SK-N-SH (cell line): ENCODE results near the gene ZNF737. TPM values are rescaled to one million over a fixed set of nuclear protein-coding genes. Genes with fewer than 3 reads are reported as not detected.
"Not testable (repeated sequence)": the region's sequence is repeated elsewhere in the genome, so short reads cannot be mapped to it uniquely, and the experiment has no call there.

Experiments used
- CTCF ChIA-PET: fragments of 300-600, 350-600 bp; formaldehyde crosslinking; extraction: SDS; loops from one replicate; lab custom pipeline; 2021; lab: Yijun Ruan, JAX
- POLR2A ChIA-PET: fragments of 350-600 bp; sonication (Branson Sonifier 250); formaldehyde crosslinking; extraction: SDS; loops from one replicate; lab custom pipeline; 2020; ENCODE audit warnings: antibody characterized with exemption, inconsistent platforms; lab: Yijun Ruan, JAX
- DNase-seq: peaks from one replicate; pipeline ENCODE4 v3.0.0; 2012
- H2AFZ ChIP-seq: fragments of 200-600 bp; sonication (generic); 2 replicates; pipeline ENCODE4 v1.8.1; 2016; ENCODE audit warnings: antibody characterized with exemption, mild to moderate bottlenecking, low read depth
- H3F3A ChIP-seq: fragments of 200-600 bp; sonication (generic); replicated peaks from 2 replicates; pipeline ENCODE3; 2016; ENCODE audit warnings: antibody characterized with exemption, mild to moderate bottlenecking; ENCODE audit not compliant: insufficient read depth
- H3K27ac ChIP-seq, 2 experiments: fragments of 200-500 bp in 1 of 2; fragments of 200-600 bp in 1 of 2; sonication (Bioruptor generic) in 1 of 2; sonication (generic), shearing (Covaris generic) in 1 of 2; 2 replicates each; pipeline versions ENCODE4 v1.5.1 to v1.6.1; 2014 to 2016; ENCODE audit warnings: low read depth in 2 of 2, inconsistent platforms in 1 of 2, low read length in 1 of 2, mild to moderate bottlenecking in 1 of 2, mixed read lengths in 1 of 2
- H3K27me3 ChIP-seq: fragments of 200-600 bp; sonication (generic), shearing (Covaris generic); 2 replicates; pipeline ENCODE4 v1.6.1; 2016; ENCODE audit warnings: mixed run types; ENCODE audit not compliant: insufficient read depth
- H3K36me3 ChIP-seq, 2 experiments: fragments of 200-500 bp in 1 of 2; fragments of 200-600 bp in 1 of 2; sonication (Bioruptor generic) in 1 of 2; sonication (generic) in 1 of 2; replicated peaks in 1 of 2; 2 replicates each; pipeline versions ENCODE3 to v1.5.1; 2014 to 2016; ENCODE audit warnings: low read length in 1 of 2, mild to moderate bottlenecking in 1 of 2; ENCODE audit not compliant: insufficient read depth in 2 of 2, control insufficient read depth in 1 of 2
- H3K4me1 ChIP-seq, 2 experiments: fragments of 200-500 bp in 1 of 2; fragments of 200-600 bp in 1 of 2; sonication (Bioruptor generic) in 1 of 2; sonication (generic), shearing (Covaris generic) in 1 of 2; 2 replicates each; pipeline versions ENCODE4 v1.5.1 to v1.6.1; 2014 to 2016; ENCODE audit warnings: low read depth in 1 of 2, low read length in 1 of 2, mixed run types in 1 of 2; ENCODE audit not compliant: insufficient read depth in 2 of 2, control insufficient read depth in 1 of 2
- H3K4me2 ChIP-seq: fragments of 200-600 bp; sonication (generic), shearing (Covaris generic); 2 replicates; pipeline ENCODE4 v1.6.1; 2017; ENCODE audit warnings: mixed run types
- H3K4me3 ChIP-seq, 2 experiments: fragments of 200-500 bp in 1 of 2; fragments of 200-600 bp in 1 of 2; sonication (Bioruptor generic) in 1 of 2; sonication (generic), shearing (Covaris generic) in 1 of 2; 2 replicates each; pipeline versions ENCODE4 v1.5.1 to v1.8.1; 2014 to 2016; ENCODE audit warnings: low read depth in 2 of 2, inconsistent platforms in 1 of 2, low read length in 1 of 2, mild to moderate bottlenecking in 1 of 2, mixed read lengths in 1 of 2, moderate library complexity in 1 of 2
- H3K79me2 ChIP-seq: fragments of 200-600 bp; sonication (generic); 2 replicates; pipeline ENCODE4 v1.8.1; 2017; ENCODE audit warnings: mild to moderate bottlenecking; ENCODE audit not compliant: insufficient read depth
- H3K9ac ChIP-seq: fragments of 200-600 bp; sonication (generic); 2 replicates; pipeline ENCODE4 v1.6.1; 2017; ENCODE audit warnings: mixed run types
- H3K9me2 ChIP-seq: fragments of 200-600 bp; sonication (generic); 2 replicates; pipeline ENCODE4 v1.6.1; 2017; ENCODE audit warnings: mixed run types
- H3K9me3 ChIP-seq: fragments of 200-600 bp; sonication (generic); 2 replicates; pipeline ENCODE4 v1.6.1; 2017; ENCODE audit warnings: mixed run types, mild to moderate bottlenecking, moderate library complexity
- H4K20me1 ChIP-seq: fragments of 200-600 bp; sonication (generic); 2 replicates; pipeline ENCODE4 v1.6.1; 2017; ENCODE audit warnings: mild to moderate bottlenecking, mixed run types; ENCODE audit not compliant: insufficient read depth
- CHD2 ChIP-seq: fragments of 150-350 bp; IDR thresholded peaks from 2 replicates; pipeline ENCODE4 v1.6.1; 2018; ENCODE audit warnings: low read length; ENCODE audit not compliant: partially characterized antibody
- ELF1 ChIP-seq: IDR thresholded peaks from 2 replicates; pipeline ENCODE4 v1.4.0; 2012
- EP300 ChIP-seq, 2 experiments: IDR thresholded peaks; 2 replicates each; pipeline versions ENCODE4 v1.4.0 to v1.6.1; 2012; ENCODE audit warnings: borderline replicate concordance in 1 of 2, low read depth in 1 of 2, low read length in 1 of 2
- EZH2phosphoT487 ChIP-seq: fragments of 200-600 bp; sonication (generic); IDR thresholded peaks from 2 replicates; pipeline ENCODE4 v1.6.1; 2017; ENCODE audit warnings: low read depth, mixed run types, mild to moderate bottlenecking, antibody characterized with exemption, moderate library complexity, borderline replicate concordance
- FOSL2 ChIP-seq: IDR thresholded peaks from 2 replicates; pipeline ENCODE4 v1.4.0; 2012; ENCODE audit warnings: low read depth, mild to moderate bottlenecking, moderate library complexity, borderline replicate concordance
- FOXM1 ChIP-seq: IDR thresholded peaks from 2 replicates; pipeline ENCODE4 v1.4.0; 2012; ENCODE audit warnings: low read depth, mild to moderate bottlenecking
- GABPA ChIP-seq: IDR thresholded peaks from 2 replicates; pipeline ENCODE4 v1.4.0; 2012; ENCODE audit warnings: low read depth, mild to moderate bottlenecking
- JUND ChIP-seq: IDR thresholded peaks from 2 replicates; pipeline ENCODE4 v1.4.0; 2012
- MXI1 ChIP-seq: IDR thresholded peaks from 2 replicates; pipeline ENCODE4 v1.6.1; 2012; ENCODE audit warnings: mild to moderate bottlenecking, low read depth, low read length, improper control_type of control experiment
- POLR2AphosphoS5 ChIP-seq: IDR thresholded peaks from 2 replicates; pipeline ENCODE4 v1.6.1; 2012; ENCODE audit warnings: low read depth, low read length
- TCF12 ChIP-seq: IDR thresholded peaks from 2 replicates; pipeline ENCODE4 v1.4.0; 2012
- WGBS: methylation state at CpG from one replicate; pipeline ENCODE4 v1.1.6; 2017; ENCODE audit warnings: low lambda C conversion rate; 5-methylcytosine and 5-hydroxymethylcytosine counted together
- polyA plus RNA-seq, 3 experiments: library from polyadenylated mRNA; depleted of rRNA; stranded (reverse); fragments of >200 nt; gene quantifications; 2 replicates each; pipeline ENCODE4 v1.2.3, GENCODE V29; 2012
- TF ChIP-seq, protein P1 (sequence below): fragments of 150-350 bp; IDR thresholded peaks from 2 replicates; pipeline ENCODE4 v1.6.1; 2016; ENCODE audit warnings: mild to moderate bottlenecking, low read depth, low read length
- TF ChIP-seq, protein P2 (sequence below): fragments of 150-350 bp; IDR thresholded peaks from 2 replicates; pipeline ENCODE4 v1.6.1; 2017; ENCODE audit warnings: antibody characterized with exemption, low read length, low read depth, borderline replicate concordance

The ZNF737 gene
- polyA plus RNA-seq, 1 of the 3 experiments (the other 2 are of a cell fraction), result 2.5 TPM

DNA sequence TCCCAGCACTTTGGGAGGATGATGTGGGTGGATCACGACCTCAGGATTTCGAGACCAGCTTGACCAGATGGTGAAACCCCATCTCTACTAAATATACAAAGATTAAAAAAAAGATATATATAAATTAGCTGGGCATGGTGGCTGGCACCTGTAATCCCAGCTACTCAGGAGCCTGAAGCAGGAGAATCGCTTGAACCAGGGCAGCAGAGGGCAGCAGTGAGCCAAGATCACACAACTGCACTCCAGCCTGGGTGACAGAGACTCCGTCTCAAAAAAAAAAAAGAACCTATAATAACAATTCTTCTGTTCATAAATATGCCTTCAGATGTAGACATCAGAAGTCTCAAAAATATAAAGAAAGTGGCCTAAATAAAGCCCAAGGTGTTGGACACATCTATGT is 7.6 kb downstream of the ZNF737 start:
- Histone ChIP-seq H4K20me1 (no peaks in the 10 kb centered on the region), H3K4me2 (no peak overlapping the region), H3K9me3 (peaks cover 14% of the 10 kb centered on the region; the same call in 1 of the 2 replicates), H3F3A (peaks cover 4% of the 10 kb centered on the region), H3K27ac (no peak overlapping the region), H3K27me3 (no peaks in the 10 kb centered on the region), H3K36me3 (peaks cover 5 to 59% of the 10 kb centered on the region in 2 experiments), H3K9me2 (no peaks in the 10 kb centered on the region), H3K4me3 (no peak overlapping the region), H3K79me2 (peaks cover 65% of the 10 kb centered on the region), H2AFZ (no peak overlapping the region), H3K9ac (no peak overlapping the region), H3K4me1 (no peaks in the 10 kb centered on the region)
- no peak for DNase-seq
- ChIA-PET CTCF (no interaction called here), POLR2A (no interaction called here)
- WGBS, result 81% methylated on average over 4 of the region's 4 CpGs
- TF ChIP-seq ELF1 (no peak), EP300 (IDR thresholded peaks at IDR 0.05; ENCODE audit: borderline replicate concordance in 1 of 2, low read depth in 1 of 2, low read length in 1 of 2) (no peak), JUND (no peak), POLR2AphosphoS5 (no peak), FOXM1 (no peak), CHD2 (no peak), MXI1 (no peak), EZH2phosphoT487 (no peak), FOSL2 (no peak), TCF12 (no peak), GABPA (no peak)
- TF ChIP-seq, protein P1, sequence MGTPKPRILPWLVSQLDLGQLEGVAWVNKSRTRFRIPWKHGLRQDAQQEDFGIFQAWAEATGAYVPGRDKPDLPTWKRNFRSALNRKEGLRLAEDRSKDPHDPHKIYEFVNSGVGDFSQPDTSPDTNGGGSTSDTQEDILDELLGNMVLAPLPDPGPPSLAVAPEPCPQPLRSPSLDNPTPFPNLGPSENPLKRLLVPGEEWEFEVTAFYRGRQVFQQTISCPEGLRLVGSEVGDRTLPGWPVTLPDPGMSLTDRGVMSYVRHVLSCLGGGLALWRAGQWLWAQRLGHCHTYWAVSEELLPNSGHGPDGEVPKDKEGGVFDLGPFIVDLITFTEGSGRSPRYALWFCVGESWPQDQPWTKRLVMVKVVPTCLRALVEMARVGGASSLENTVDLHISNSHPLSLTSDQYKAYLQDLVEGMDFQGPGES, result no peak
- TF ChIP-seq, protein P2, sequence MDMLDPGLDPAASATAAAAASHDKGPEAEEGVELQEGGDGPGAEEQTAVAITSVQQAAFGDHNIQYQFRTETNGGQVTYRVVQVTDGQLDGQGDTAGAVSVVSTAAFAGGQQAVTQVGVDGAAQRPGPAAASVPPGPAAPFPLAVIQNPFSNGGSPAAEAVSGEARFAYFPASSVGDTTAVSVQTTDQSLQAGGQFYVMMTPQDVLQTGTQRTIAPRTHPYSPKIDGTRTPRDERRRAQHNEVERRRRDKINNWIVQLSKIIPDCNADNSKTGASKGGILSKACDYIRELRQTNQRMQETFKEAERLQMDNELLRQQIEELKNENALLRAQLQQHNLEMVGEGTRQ, result no peak

DNA sequence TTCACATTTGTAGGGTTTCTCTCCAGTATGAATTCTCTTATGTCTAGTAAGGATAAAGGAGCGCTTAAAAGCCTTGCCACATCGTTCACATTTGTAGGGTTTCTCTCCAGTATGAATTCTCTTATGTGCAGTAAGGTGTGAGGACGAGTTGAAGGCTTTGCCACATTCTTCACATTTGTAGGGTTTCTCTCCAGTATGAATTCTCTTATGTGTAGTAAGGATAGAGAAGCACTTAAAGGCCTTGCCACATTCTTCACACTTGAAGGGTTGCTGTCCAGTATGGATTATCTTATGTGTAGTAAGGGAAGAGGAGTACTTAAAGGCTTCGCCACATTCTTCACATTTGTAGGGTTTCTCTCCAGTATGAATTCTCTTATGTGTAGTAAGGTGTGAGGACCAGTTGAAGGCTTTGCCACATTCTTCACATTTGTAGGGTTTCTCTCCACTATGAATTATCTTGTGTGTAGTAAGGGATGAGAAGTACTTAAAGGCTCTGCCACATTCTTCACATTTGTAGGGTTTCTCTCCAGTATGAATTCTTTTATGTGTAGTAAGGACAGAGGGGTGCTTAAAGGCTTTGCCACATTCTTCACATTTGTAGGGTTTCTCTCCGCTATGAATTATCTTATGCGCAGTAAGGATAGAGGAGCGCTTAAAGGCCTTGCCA is 20.8 kb downstream of the ZNF737 start:
- H3F3A ChIP-seq, H3K27ac ChIP-seq, H3K9ac ChIP-seq, H3K27me3 ChIP-seq, CTCF ChIA-PET, DNase-seq, H4K20me1 ChIP-seq, POLR2A ChIA-PET, H3K4me2 ChIP-seq, H3K9me2 ChIP-seq, H3K4me1 ChIP-seq, H3K79me2 ChIP-seq, H3K4me3 ChIP-seq, H2AFZ ChIP-seq: not testable (repeated sequence)
- WGBS, result 80% methylated on average over 7 of the region's 7 CpGs
- peaks cover 26 to 90% of the 10 kb centered on the region in 2 experiments for H3K36me3 ChIP-seq
- peaks cover 53% of the 10 kb centered on the region for H3K9me3 ChIP-seq

DNA sequence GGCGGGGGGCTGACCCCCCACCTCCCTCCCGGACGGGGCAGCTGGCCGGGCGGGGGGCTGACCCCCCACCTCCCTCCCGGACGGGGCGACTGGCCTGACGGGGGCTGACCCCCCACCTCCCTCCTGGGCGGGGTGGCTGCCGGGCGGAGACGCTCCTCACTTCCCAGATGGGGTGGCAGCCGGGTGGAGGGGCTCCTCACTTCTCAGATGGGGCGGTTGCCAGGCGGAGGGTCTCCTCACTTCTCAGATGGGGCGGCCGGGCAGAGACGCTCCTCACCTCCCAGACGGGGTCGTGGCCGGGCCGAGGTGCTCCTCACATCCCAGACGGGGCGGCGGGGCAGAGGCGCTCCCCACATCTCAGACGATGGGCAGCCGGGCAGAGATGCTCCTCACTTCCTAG is 35.3 kb downstream of the ZNF737 start:
- H4K20me1 ChIP-seq, POLR2A ChIA-PET, H3K36me3 ChIP-seq, H3K9me3 ChIP-seq, H2AFZ ChIP-seq, H3K4me1 ChIP-seq, DNase-seq, CTCF ChIA-PET, H3K4me2 ChIP-seq, H3K4me3 ChIP-seq, H3K79me2 ChIP-seq, H3K9ac ChIP-seq, H3F3A ChIP-seq, H3K27ac ChIP-seq, H3K9me2 ChIP-seq, H3K27me3 ChIP-seq: not testable (repeated sequence)
- 100% methylated on average over 4 of the region's 29 CpGs for WGBS
